HFFc6 (cell line): Measurements from ENCODE around the gene INVS. TPM values are rescaled to one million over a fixed set of nuclear protein-coding genes. Genes with fewer than 3 reads are reported as not detected.
A peak's percentile ranks its signal among the peaks of the same experiment; 100 is the strongest.

ENCODE experiments used
- DNase-seq: peaks from one replicate; pipeline ENCODE4 v3.0.0-alpha.2; 2018
- H3K27ac Mint-ChIP-seq: 2 replicates; pipeline ENCODE4 v1.8.0; 2020; ENCODE audit warnings: mild to moderate bottlenecking, mixed read lengths
- H3K27me3 Mint-ChIP-seq: 2 replicates; pipeline ENCODE4 v1.8.0; 2021; ENCODE audit warnings: mild to moderate bottlenecking, moderate library complexity, mixed read lengths; ENCODE audit not compliant: insufficient read depth
- H3K36me3 Mint-ChIP-seq: 2 replicates; pipeline ENCODE4 v1.8.0; 2021; ENCODE audit warnings: low read depth, mixed read lengths
- H3K4me1 Mint-ChIP-seq: 2 replicates; pipeline ENCODE4 v1.8.0; 2020; ENCODE audit warnings: low read depth, mixed read lengths
- H3K4me3 Mint-ChIP-seq: 2 replicates; pipeline ENCODE4 v1.8.0; 2020; ENCODE audit warnings: mild to moderate bottlenecking, moderate library complexity, mixed read lengths
- H3K9me3 Mint-ChIP-seq: 2 replicates; pipeline ENCODE4 v1.8.0; 2020; ENCODE audit warnings: mild to moderate bottlenecking, mixed read lengths
- CTCF ChIP-seq: fragments of 200-600 bp; sonication (generic); IDR thresholded peaks from 2 replicates; pipeline ENCODE4 v1.5.0; 2021; ENCODE audit warnings: antibody characterized with exemption, mild to moderate bottlenecking
- total RNA-seq, 6 experiments: library from RNA; stranded (reverse); fragmentation: NEBNext Ultra II Directional; extraction: Animal tissue kit (Norgen Biotek cat#: 25700); gene quantifications; 2 replicates in 1 of 6; 3 replicates in 5 of 6; pipeline ENCODE4 v1.2.3, GENCODE V29; 2021

INVS gene
- total RNA-seq, 6 experiments from 2014 or later = 13.5 to 16.5 (median 14.6) TPM

- no peaks in the 10 kb centered on the region for H3K4me1 Mint-ChIP-seq
Observed at GRCh38 chr9:100240512-100240911, 141.5 kb downstream of the INVS start.

DNA sequence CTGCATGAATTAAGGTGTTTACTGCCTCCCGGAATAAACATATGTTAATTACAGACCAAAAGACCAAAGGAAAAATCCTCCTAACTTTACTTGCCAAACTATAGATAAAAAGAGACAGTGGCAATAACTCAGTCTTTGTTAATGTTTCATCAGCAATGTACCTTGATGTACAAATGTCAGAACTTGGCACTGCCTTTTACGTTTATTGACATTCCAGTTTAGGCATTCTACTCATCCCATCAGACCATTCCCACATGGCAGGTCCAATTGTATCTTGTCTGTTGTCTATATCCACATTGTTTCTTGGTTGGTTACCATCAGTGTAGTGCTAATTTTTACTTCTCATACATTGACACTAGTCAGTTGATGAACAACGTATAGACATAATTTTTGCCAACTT is 168.2 kb downstream of the INVS start:
- DNase-seq = no peak
- Mint-ChIP-seq H3K9me3 (no peaks in the 10 kb centered on the region), H3K4me1 (no peaks in the 10 kb centered on the region), H3K36me3 (no peaks in the 10 kb centered on the region), H3K27me3 (no peaks in the 10 kb centered on the region), H3K4me3 (no peak overlapping the region), H3K27ac (no peak overlapping the region)
- TF ChIP-seq CTCF = no peak

More at GRCh38 chr9:100240512-100240911, 141.5 kb downstream of the INVS start:
- Mint-ChIP-seq H3K9me3 (no peaks in the 10 kb centered on the region), H3K4me3 (no peak overlapping the region), H3K27me3 (no peaks in the 10 kb centered on the region; the same call in 1 of the 2 replicates), H3K27ac (no peak overlapping the region), H3K36me3 (peaks cover 26% of the 10 kb centered on the region)
- DNase-seq = no peak
- no peak for TF ChIP-seq CTCF

GRCh38 chr9:100268271-100268670 is 169.2 kb downstream of the INVS start:
- Mint-ChIP-seq H3K9me3 (no peaks in the 10 kb centered on the region), H3K36me3 (no peaks in the 10 kb centered on the region), H3K4me1 (no peaks in the 10 kb centered on the region), H3K4me3 (no peak overlapping the region), H3K27ac (no peak overlapping the region), H3K27me3 (no peaks in the 10 kb centered on the region)
- TF ChIP-seq CTCF = no peak
- DNase-seq = no peak

- H3K4me1 Mint-ChIP-seq = peaks cover 4% of the 10 kb centered on the region; the same call in 1 of the 2 replicates
- no peak for TF ChIP-seq CTCF
- no peak for DNase-seq
- no peaks in the 10 kb centered on the region for H3K9me3 Mint-ChIP-seq
- H3K36me3 Mint-ChIP-seq = 0 out of 2 replicates have a peak, but pooled peaks cover 3% of the 10 kb centered on the region
- H3K4me3 Mint-ChIP-seq = no peak overlapping the region
- H3K27me3 Mint-ChIP-seq = no peaks in the 10 kb centered on the region
- H3K27ac Mint-ChIP-seq = no peak overlapping the region
Observed at GRCh38 chr9:100269656-100270055, 170.6 kb downstream of the INVS start.

- H3K4me3 Mint-ChIP-seq = no peak overlapping the region
- H3K27me3 Mint-ChIP-seq = no peaks in the 10 kb centered on the region
- peak; percentile 60 for DNase-seq
- no peak for TF ChIP-seq CTCF
- H3K9me3 Mint-ChIP-seq = no peaks in the 10 kb centered on the region
- peaks cover 22% of the 10 kb centered on the region for H3K36me3 Mint-ChIP-seq
- H3K27ac Mint-ChIP-seq = peak overlapping the region; percentile 50
- peaks cover 31% of the 10 kb centered on the region for H3K4me1 Mint-ChIP-seq
Observed at GRCh38 chr9:100277166-100277979, 178.3 kb downstream of the INVS start.
